SIG-M5 (cell line): ENCODE measurements around the gene PASD1.
"Not testable (repeated sequence)": the region's sequence is repeated elsewhere in the genome, so short reads cannot be mapped to it uniquely, and the experiment has no call there.

Source experiments
- DNase-seq: peaks from one replicate; lab custom pipeline; 2025; lab: John Stamatoyannopoulos, UW

The PASD1 gene

DNA sequence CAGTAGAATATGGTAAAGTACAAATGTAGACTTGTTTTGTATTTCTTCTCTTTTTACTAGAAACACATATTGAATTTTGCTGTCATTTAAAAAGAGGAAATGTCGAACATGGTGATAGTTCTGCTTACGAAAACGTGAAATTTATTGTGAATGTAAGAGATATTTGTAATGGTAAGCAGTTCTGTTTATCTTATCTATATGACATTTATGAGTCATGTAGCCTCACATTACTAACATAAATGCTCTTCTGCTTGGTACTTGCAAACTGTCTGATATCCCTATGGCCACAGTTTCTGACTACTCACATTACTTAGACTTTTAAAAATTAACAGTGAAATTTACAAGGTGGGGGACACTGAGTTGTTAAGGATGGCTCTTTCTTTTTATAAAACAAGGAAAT is 57.9 kb downstream of the PASD1 start:
- no peak for DNase-seq

DNA sequence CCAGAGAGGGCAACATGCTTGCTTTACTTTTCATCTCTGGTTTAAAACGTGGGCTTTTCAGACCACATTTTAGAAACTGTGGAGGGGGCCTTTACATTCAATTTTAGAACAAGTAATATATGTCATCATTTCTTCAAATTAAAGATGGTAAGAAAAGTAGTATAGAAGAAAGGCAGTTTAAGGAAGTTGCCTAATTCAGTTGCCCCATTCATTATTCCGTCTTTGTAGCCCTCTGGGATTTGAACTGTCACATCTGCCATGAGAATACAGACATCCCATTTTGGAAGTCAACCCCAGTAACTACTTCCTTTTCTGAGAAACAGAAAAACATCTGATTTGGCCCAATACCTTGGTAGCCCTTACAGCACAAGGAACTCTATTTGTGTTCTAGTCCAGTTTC is 61.2 kb downstream of the PASD1 start:
- DNase-seq = no peak

DNA sequence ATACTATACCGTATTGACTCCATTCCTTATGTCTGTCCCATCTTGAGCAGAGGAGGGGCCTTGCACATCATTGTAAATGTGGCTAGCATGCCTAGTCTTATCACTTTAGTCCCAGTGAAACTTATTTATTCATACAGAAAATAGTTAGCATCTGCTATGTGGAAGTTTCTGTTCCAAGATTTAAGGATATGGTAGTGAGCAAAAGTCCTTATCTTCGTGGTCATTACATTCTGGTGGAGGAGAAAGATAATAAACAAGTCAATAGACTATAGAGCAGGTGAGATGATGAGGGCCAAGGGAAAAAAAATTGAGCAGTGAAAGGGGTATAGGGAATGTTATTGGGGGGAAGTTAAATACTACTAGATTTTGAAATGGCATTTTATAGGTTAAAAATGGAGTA is 68.3 kb downstream of the PASD1 start:
- DNase-seq = no peak

DNA sequence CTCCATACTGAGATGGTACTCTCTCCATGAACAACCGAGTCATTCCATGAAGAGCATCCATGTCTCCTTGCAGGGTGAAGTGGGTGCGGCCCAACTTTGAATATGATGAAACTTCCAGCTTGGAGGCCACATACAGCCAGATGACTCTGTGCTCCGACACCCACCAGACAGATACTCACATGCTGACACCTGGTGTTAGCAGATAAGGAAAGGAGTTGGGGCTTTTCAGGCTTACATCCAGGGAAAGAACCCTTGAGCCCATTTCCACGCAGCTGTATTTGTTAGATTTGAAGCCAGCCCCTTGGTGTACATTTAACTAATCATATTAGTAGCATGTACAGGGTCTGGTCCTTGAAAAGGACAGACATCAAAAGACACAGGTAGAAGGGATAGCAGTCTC is 69.7 kb downstream of the PASD1 start:
- no peak for DNase-seq

DNA sequence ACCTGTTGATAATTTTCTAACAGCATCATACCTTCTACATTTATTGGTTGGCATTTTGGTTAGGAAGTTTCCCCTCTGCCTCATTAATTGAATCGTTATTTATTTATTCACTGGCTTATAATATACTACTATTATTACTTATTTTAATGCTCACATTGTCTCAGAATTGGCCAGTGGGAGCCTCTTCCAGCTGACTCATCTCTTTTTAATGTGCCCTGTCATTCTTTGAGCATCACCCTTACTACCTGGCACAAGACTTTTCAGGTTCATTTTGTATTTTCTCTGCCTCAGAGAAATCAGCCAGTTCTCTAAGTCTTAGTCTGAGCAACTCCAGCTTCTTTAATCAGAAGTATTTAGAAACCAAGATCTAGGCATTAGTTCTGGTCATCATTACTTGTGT is 71.5 kb downstream of the PASD1 start:
- DNase-seq = no peak

DNA sequence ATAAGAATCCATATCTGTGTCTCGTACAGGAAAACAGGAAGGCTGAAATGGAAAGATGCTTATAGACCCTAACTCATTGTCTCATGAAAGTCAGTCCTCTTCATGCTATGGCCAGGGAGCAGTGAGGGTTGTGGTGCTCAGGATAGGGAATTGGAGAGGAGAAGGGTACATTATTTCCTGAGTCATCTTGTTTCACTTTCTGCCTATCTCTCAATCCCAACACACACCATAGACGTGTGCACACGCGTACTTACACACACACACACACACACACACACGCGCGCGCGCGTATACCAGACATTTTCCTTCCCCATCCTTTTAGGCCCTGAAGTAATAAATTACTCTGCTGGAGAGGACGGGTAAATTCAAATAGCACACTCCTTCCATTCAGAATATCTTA is 78.1 kb downstream of the PASD1 start:
- no peak for DNase-seq

DNA sequence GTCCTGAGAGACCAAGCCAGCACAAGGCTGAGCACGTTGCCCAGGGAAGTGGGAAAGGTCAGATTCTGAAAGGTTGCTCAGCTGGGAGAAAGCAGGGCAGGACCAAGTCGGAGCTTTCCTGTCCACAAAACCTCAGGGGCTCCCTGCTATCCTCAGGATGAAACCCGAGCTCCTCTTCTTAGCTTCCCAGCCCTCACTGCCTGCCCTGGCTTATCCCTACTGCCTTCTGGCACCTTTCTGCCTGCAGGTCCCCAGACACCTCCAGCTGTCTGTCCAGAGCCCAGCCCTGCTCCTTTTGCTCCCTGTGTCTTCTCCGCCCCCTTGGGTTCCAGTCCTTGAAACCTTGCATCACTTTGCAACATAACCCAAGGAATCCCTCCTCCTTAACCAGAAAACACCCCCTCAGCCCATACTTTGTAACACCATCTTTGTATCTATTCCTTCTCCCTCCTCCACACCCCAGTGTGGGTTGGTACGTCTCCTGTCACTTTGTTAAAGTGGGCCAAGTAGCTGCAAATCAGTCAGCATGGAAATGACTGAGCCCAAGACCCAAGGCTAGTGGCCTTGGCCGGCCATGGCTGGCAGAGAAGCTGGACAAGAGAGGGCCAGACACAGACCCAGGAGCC is 111.8 kb downstream of the PASD1 start:
- no peak for DNase-seq

DNA sequence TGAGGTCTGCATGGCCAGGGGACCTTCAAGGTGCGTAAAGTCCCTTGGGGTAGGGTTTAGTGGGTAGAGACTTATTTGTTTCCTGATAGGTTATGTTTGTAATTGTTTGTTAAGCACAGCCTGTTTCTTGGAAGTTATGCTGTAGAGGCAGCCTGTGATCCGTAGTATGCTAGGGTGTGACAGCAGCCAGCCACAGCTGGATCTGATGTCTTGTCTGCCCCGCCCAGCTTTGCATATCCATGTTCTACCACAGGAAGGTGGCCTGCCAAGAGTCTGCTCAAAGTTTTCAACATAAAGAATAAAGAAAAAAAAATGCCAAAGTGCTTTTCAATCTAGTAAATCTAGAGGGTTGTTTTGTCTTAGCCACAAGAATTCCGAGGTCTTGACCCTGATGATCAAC is 112.7 kb downstream of the PASD1 start:
- DNase-seq = no peak

DNA sequence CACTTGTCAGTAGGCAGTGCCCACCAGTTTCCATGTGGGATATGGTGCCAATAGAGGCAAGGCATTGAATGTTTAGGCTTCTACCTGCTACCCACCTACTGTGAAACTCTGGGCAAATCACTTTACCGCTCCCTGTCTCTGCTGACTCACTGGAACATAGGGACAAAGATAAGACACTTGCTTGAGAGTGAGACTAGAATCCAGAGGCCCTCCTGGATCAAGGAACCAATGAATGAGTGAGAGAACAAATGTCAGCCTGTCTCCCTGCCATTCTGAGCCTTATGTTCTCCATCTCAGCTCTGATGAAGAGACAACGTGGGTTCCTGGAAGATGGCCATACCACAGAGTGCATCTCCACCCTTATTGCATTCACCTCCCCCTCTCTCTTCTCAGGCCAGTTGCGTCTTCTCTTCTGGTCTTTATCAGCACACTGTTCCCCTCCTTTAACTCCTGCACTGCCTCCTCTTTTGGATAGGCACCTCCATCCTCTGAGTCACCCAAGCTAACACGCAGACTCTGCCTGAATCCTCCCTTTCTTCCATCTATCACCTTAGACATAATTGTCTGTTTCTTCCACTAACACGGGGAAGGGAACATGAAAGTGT is 116.4 kb downstream of the PASD1 start:
- DNase-seq = no peak

DNA sequence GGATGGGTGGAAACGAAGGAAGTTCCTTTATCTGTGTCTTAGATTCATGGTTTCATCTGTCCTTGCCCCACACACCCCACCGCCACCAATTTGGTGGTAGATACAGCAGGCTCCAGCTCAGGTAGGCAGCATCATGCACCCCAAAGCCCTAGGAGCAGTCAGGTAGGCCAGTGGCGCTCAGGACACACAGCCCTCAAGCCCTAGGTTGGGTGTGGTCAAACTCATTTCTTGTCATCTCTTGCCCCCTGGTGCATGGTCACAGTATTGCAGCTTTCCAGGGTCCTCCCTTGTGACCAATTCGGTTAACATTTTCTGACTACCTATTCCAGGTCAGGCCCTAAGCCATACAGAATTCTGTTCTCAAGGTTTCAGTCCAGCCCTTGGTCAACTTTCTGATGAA is 117.3 kb downstream of the PASD1 start:
- DNase-seq = no peak

DNA sequence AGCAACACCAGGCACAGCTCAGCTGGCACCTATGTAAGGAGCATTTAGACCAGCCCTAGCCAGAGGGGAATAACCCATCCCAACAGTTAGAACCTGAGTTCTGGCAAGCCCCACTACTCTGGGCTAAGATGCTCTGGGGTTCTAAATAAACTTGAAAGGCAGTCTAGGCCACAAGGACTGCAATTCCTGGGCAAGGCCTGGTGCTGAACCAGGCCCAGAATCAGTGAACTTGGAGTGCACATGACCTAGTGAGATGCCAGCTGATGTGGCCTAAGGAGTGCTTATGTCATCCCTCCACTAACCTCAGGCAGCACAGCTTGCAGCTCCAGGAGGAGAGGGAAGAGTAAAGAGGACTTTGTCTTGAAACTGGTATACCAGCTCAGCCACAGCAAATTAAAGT is 124.2 kb downstream of the PASD1 start:
- no peak for DNase-seq

DNA sequence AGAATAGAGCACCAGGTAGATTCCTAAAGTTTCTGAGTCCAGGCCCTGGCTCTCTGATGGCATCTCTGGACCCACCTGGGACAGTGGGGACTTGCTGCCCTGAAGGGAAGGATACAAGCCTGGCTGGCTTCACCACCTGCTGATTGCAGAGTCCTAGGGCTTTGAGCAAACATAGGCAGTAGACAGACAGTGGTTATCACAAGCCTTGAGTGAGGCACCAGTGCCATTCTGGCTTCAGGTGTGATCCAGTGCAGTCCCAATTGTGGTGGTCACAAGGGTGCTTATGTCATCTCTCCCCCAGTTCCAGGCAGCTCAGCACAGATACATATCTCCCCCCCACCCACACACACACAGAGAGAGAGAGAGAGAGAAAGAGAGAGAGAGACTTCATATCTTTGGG is 125.2 kb downstream of the PASD1 start:
- no peak for DNase-seq

DNA sequence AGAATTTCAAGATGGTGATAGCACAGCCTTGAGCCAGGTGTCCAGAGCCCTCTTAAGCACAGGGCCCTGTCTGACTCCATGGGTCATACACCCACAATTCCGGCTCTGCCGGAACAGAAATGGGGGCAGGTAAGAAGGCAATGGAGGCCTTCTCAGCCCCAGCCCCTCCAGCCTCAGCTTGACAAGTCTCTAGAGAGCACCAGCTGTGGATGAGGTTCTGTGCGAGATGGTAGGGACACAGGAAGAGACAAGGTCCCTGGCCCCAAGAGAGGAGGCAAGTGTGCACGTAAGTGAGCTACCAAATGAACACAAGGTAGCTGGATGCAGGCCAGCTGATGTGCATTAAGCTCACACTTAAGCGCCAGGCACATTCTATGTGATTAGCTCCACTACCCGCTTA is 129.3 kb downstream of the PASD1 start:
- DNase-seq = no peak

DNA sequence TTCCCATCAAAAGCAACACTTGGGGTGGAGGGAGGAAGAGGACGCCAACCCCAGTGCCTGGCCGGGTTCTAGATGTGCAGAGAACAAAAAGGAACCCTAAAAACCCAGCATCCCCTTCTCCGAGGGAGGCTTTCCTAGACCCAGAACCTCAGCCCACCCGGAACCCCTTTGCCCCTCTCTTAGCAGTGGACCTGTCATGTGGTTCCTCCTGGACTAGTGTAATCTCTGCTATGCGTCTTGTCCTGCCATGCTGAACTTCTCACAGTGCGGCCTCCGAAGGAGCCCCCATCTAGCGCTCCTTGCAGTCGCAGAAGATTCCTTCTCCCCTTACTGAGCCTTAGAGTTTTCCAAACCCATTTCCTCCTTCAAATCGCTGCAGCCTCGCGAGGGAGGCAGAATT is 130.6 kb downstream of the PASD1 start:
- no peak for DNase-seq

DNA sequence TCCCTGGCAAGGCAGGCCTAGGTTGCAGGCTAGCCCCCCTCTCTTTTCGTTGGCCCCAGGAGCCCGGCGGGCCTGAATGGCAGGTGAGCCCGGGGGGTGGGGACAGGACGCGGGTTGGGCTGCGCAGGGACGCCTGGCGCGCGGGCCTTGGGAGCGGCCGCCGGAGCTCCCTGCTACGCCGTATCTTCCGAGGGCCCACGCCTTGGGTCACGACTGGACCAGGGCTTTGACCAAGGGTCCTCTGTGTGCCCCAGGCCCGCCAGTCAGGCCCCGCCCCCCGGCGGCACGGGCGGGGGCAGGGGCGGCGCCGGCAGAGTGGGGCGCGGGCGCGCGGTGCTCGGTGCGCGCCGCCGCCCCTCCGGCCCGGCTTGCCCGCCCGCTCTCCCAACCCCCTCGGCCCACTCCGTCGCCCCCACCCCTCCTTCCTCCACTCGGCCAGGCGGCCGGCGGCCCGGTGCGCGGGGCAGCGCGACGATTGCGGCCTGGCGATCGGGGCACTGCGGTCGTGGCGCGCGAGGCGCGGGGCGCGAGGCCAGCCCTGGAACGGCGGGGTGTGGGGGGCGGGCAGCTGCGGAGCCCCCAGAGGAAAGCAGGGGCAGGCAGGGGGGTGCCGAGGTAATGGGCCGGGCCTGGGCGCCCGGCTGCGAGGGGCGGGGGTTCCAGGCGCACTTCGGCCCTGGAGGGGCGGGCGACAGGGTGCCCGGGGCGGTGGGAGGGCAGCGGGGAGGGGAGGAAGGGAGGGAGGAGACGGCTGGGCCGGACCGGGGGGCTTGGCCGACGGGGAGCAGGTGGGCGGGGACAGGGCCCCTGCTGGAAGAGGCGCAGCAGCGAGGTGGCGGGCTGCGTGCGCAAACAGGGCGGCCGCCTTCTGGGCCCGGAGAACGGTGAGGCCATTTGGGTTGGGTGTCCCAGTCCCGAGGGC is 131.4 kb downstream of the PASD1 start, which contains the start of gene PRRG3:
Gene PRRG3, plus strand, starts transcription at position 798 of the 922 bp plus-strand sequence. CDS start 3,357 bp downstream, outside the sequence.
- no peak for DNase-seq

DNA sequence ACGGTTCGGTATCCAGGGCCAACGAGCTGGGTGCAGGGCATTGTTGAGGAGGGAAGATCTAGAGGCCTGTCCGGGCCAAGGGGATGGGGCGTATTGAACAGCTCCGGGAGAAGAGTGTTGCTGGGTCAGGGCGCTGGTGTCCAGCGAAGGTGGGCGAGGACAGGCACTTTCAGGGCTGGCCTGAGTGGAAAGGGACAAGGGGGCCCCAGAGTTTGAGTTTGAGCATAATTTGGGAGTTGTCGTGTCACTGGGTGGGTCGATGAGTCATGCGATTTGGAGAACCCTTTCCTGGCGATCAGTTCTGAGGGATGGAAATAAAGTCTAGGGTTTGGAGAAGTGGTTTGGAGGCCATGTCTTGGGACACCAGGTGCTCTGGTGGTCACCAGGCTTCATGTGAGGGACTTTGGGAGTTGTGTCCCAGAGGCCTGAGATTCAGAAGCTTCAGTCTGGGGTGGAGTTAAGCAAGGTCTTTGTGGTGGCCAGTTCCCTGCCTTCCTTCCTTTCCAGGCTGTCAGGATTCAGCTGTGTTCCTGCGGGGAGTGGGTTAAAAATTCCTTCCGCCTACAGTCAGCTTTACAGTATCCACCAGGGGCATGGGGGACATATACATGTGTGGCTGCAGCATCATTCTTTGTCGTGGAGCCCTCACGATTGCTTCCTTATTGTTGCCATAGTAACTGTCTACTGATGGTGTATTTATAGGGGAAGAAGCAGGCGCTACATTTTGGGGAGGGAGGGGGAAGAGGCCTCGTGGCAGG is 132.3 kb downstream of the PASD1 start:
- DNase-seq = no peak

DNA sequence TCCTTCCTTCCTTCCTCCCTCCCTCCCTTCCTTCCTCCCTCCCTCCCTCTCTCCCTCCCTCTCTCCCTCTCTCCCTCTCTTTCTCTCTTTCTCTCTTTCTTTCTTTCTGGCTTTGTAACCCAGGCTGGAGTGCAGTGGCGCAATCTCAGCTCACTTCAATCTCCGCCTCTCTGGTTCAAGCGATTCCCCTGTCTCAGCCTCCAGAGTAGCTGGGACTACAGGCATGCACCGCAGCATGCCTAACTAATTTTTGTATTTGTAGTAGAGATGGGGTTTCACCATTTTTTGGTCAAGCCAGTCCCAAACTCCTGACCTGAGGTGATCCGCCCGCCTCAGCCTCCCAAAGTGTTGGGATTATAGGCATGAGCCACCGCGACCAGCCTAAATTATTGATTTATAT is 133.6 kb downstream of the PASD1 start:
- not testable (repeated sequence) for DNase-seq

DNA sequence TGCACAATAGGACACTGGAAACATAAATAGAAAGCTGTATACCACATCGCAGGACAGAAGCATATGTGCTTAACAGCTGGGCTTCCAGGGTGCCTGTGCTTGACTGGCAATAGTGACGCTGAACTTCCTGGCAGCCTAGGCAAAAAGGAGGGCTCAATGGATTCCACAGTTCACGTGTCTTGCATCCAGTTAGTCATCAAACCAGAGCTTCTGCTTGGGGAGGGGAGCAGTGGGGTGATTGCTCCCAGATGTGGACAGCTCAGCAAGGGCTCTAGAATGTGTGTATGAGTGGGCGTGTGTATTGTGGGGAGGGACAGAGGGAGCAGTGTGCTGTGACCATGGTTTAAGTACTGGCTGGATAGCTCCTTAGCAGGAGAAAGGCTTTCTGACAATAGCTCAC is 134.0 kb downstream of the PASD1 start:
- DNase-seq = no peak

DNA sequence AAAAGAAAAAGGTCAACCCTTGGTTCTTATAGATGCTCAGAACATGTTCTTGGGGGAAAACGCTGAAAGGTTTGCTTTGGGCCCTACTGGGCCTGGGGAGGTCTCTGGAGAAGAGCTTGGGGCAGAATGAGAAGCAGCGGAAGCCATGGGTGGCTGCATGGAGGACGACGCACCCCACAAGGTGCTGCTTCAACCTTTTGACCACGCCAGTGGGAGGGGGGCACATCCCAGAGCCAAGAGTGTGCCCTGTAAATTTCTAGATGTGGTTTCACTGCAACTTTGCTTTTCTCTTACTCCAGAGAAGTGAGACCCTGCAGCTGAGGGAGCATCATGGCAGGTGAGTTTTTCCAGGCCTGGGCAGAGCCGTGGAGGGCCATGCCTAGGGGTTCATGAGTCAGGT is 135.0 kb downstream of the PASD1 start:
- no peak for DNase-seq

DNA sequence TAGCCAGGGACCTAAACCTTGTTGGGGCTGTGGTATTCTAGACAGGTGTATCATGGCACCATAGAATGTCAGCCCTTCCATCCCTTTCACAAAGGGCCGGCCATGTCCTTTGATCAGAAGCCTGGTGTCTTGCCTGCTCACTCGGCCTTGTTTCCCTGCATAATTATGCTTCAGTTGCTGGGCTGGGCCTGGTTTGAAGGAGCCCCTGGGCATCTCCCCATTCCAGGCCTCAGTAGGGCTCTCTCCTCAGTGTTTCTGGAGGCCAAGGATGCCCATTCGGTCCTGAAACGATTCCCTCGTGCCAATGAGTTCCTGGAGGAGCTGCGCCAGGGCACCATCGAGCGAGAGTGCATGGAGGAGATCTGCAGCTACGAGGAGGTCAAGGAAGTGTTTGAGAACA is 136.3 kb downstream of the PASD1 start:
- no peak for DNase-seq

DNA sequence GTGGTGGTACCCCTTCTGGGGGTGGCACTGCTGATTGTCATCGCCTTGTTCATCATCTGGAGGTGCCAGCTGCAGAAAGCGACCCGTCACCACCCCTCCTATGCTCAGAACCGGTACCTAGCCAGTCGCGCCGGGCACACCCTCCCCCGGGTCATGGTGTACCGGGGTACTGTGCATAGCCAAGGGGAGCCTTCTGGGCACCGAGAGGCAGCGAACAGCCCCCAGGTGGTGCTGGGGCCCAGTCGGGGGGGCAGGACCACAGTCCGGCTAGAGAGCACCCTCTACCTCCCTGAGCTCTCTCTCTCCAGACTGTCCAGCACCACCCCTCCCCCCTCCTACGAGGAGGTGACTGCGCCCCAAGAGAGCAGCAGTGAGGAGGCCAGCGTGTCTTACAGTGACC is 137.1 kb downstream of the PASD1 start:
- no peak for DNase-seq

DNA sequence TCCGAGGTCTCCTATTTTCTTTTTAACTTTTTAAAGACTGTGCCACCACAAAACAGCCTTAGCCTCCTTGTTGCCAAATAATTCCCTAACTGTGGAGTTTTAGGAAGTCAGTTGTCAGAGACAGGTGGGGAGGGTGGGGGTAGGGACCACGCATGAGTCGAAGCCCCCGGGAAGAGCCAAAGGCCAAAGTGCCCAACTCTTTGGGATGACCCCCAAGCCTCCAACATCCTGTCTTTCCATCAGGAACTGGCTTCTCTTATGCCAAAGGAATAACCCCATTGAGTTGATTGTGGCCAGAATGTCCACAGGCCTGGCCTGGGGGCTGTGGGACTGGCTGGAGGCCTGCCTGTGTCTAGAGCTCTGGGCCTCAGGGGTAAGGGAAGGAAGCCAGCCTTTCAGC is 137.6 kb downstream of the PASD1 start:
- no peak for DNase-seq
